HepG2 (cell line): Measurements from ENCODE around the gene CDK14. TPM values are rescaled to one million over a fixed set of nuclear protein-coding genes. Genes with fewer than 3 reads are reported as not detected.

Experiments used
- ATF7-NPFF ChIP-seq: sonication (generic); formaldehyde crosslinking; IDR thresholded peaks from 2 replicates; pipeline ENCODE4 v1.8.1; 2023; ENCODE audit warnings: mild to moderate bottlenecking, low read depth, missing genetic modification reagents, moderate library complexity
- JDP2 ChIP-seq: sonication (generic); formaldehyde crosslinking; IDR thresholded peaks from 2 replicates; pipeline ENCODE4 v1.8.1; 2022; ENCODE audit warnings: missing genetic modification reagents, borderline replicate concordance
- JUNB ChIP-seq: sonication (generic); formaldehyde crosslinking; IDR thresholded peaks from 2 replicates; pipeline ENCODE4 v1.8.0; 2022; ENCODE audit warnings: missing genetic modification reagents, mild to moderate bottlenecking, borderline replicate concordance
- KLF11 ChIP-seq: IDR thresholded peaks from 2 replicates; pipeline ENCODE4 v1.6.1; 2016; ENCODE audit warnings: missing compliant biosample characterization
- SYNCRIP ChIP-seq: fragments of 200-400 bp; formaldehyde crosslinking; IDR thresholded peaks from 2 replicates; pipeline ENCODE4 v1.6.1; 2018; ENCODE audit warnings: mild to moderate bottlenecking, low read depth, low read length; ENCODE audit not compliant: insufficient read depth
- TP53 ChIP-seq: sonication (generic); formaldehyde crosslinking; conservative IDR thresholded peaks from 2 replicates; pipeline ENCODE4 v1.4.0; 2020; ENCODE audit warnings: missing genetic modification reagents
- ZNF430 ChIP-seq: sonication (generic); formaldehyde crosslinking; IDR thresholded peaks from 2 replicates; pipeline ENCODE4 v1.9.0; 2021; ENCODE audit warnings: mild to moderate bottlenecking, missing genetic modification reagents
- ZNF75D ChIP-seq: sonication (generic); formaldehyde crosslinking; IDR thresholded peaks from 2 replicates; pipeline ENCODE4 v1.8.1; 2023; ENCODE audit warnings: missing genetic modification reagents, mild to moderate bottlenecking, borderline replicate concordance
- polyA plus RNA-seq, 8 experiments: library from polyadenylated mRNA; depleted of rRNA in 3 of 8; stranded (reverse) in 7 of 8; unstranded in 1 of 8; fragments of >200 nt; fragmentation: Illumina TruSeq in 4 of 8; extraction: Trizol in 4 of 8; gene quantifications; 2 replicates each; pipeline versions ENCODE4 v1.2.1 to v1.2.3, GENCODE V29; 2011 to 2016; ENCODE audit warnings: low read depth in 4 of 8, missing spikeins in 1 of 8, mixed read lengths in 1 of 8; ENCODE audit not compliant: insufficient read depth in 1 of 8
- total RNA-seq, 5 experiments: library from RNA; depleted of rRNA; stranded (reverse); fragments of >200 nt; fragmentation: Illumina TruSeq; extraction: Trizol; gene quantifications; 2 replicates each; pipeline ENCODE4 v1.2.3, GENCODE V29; 2016; ENCODE audit warnings: low read depth in 1 of 5
- TF ChIP-seq, protein P1 (sequence below): sonication (generic); formaldehyde crosslinking; IDR thresholded peaks from 2 replicates; pipeline ENCODE4 v1.4.0; 2020; ENCODE audit warnings: mild to moderate bottlenecking, missing genetic modification reagents
- TF ChIP-seq, protein P2 (sequence below): sonication (generic); formaldehyde crosslinking; IDR thresholded peaks from 2 replicates; pipeline ENCODE4 v1.9.0; 2022; ENCODE audit warnings: missing genetic modification reagents, mild to moderate bottlenecking, borderline replicate concordance

CDK14 gene
- total and polyA plus RNA-seq, 2 of the 13 experiments (the other 11 are each of a cell fraction or from before 2014, with no cell fraction given), result 0.26 to 0.71 TPM

DNA sequence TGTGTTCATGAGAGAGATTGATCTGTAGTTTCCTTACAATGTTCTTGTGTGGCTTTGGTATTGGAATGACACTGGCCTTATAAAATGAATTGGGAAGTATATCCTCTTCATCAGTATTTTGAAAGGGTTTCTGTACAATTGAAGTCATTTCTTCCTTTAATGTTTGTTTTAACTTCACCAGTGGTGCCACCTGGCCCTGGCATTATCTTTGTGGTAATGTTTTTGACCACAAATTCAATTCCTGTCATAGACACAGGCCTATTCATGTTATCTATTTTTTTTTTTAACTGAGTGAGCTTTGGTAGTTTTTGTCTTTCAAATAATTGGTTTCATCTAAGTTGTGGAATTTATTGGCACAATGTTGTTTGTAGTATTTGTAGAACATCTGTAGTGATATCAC lies 127.7 kb downstream of the CDK14 start (continued):
- TF ChIP-seq, protein P1, sequence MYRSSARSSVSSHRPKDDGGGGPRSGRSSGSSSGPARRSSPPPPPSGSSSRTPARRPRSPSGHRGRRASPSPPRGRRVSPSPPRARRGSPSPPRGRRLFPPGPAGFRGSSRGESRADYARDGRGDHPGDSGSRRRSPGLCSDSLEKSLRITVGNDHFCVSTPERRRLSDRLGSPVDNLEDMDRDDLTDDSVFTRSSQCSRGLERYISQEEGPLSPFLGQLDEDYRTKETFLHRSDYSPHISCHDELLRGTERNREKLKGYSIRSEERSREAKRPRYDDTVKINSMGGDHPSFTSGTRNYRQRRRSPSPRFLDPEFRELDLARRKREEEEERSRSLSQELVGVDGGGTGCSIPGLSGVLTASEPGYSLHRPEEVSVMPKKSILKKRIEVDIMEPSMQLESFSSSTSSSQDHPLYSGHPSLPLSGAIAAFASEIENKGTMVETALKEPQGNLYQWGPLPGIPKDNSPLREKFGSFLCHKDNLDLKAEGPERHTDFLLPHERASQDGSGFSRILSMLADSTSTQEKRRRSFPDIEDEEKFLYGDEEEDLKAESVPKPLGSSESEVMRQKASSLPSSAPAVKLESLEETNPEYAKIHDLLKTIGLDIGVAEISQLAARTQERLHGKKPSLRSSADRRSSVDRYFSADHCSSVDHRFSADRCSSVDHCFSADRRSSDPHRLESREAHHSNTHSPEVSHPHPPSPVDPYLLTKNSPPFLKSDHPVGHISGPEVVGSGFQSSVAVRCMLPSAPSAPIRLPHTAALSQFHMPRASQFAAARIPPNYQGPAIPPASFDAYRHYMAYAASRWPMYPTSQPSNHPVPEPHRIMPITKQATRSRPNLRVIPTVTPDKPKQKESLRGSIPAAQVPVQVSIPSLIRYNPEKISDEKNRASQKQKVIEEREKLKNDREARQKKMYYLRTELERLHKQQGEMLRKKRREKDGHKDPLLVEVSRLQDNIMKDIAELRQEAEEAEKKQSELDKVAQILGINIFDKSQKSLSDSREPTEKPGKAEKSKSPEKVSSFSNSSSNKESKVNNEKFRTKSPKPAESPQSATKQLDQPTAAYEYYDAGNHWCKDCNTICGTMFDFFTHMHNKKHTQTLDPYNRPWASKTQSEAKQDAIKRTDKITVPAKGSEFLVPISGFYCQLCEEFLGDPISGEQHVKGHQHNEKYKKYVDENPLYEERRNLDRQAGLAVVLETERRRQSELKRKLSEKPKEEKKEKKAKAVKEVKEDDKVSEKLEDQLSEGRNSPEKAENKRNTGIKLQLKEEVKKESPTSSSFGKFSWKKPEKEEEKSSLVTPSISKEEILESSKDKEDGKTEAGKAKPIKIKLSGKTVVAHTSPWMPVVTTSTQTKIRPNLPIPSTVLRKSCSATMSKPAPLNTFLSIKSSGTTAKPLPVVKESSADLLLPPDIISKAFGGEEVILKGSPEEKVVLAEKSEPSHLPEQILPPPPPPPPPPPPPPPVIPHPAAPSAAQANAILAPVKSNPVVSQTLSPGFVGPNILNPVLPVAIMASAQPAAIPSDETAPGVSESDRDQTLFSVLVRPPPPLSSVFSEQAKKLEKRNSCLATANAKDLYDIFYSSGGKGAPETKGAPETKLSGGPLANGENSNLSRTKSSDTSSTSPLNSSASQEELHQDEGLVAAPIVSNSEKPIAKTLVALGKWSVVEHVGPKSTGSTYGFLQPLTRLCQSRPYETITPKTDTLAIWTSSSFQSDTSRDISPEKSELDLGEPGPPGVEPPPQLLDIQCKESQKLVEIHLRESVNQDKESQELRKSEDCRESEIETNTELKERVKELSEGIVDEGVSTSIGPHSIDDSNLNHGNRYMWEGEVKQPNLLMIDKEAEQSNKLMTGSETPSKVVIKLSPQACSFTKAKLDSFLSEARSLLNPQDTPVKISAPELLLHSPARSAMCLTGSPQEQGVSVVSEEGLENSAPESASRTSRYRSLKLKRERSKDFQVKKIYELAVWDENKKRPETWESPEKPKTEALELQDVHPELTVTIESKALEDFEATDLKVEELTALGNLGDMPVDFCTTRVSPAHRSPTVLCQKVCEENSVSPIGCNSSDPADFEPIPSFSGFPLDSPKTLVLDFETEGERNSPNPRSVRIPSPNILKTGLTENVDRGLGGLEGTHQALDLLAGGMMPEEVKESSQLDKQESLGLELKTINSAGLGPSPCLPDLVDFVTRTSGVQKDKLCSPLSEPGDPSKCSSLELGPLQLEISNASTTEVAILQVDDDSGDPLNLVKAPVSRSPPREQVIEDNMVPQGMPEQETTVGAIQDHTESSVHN (CRISPR knock-in tag), result no peak
- no peak for TF ChIP-seq JUNB (CRISPR knock-in tag)
- no peak for TF ChIP-seq KLF11
- TF ChIP-seq ATF7-NPFF (CRISPR knock-in tag), result no peak
- no peak for TF ChIP-seq ZNF430 (CRISPR knock-in tag)
- no peak for TF ChIP-seq TP53 (CRISPR knock-in tag)
- TF ChIP-seq, protein P2, sequence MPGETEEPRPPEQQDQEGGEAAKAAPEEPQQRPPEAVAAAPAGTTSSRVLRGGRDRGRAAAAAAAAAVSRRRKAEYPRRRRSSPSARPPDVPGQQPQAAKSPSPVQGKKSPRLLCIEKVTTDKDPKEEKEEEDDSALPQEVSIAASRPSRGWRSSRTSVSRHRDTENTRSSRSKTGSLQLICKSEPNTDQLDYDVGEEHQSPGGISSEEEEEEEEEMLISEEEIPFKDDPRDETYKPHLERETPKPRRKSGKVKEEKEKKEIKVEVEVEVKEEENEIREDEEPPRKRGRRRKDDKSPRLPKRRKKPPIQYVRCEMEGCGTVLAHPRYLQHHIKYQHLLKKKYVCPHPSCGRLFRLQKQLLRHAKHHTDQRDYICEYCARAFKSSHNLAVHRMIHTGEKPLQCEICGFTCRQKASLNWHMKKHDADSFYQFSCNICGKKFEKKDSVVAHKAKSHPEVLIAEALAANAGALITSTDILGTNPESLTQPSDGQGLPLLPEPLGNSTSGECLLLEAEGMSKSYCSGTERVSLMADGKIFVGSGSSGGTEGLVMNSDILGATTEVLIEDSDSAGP, result no peak
- no peak for TF ChIP-seq JDP2 (CRISPR knock-in tag)
- TF ChIP-seq SYNCRIP, result no peak
- TF ChIP-seq ZNF75D, result no peak
